Subcutaneous abdominal adipose tissue (tissue), 5 donors: ENCODE measurements around the gene SLC19A1.

Experiments
- H3K27ac ChIP-seq: one replicate; pipeline ENCODE4 v1.7.0; 2013; ENCODE audit warnings: low read depth, mild to moderate bottlenecking, inconsistent platforms, low read length, moderate library complexity
- H3K27me3 ChIP-seq, 5 donors: one replicate each; pipeline ENCODE4 v1.7.0; 2013; ENCODE audit warnings: low read length in 5 of 5, inconsistent platforms in 1 of 5; ENCODE audit not compliant: control insufficient read depth in 5 of 5, insufficient read depth in 4 of 5
- H3K36me3 ChIP-seq, 5 donors: one replicate each; pipeline ENCODE4 v1.7.0; 2013; ENCODE audit warnings: low read length in 5 of 5; ENCODE audit not compliant: control insufficient read depth in 5 of 5, insufficient read depth in 5 of 5
- H3K4me1 ChIP-seq, 5 donors: one replicate each; pipeline ENCODE4 v1.7.0; 2013; ENCODE audit warnings: low read length in 5 of 5, mild to moderate bottlenecking in 3 of 5, moderate library complexity in 1 of 5; ENCODE audit not compliant: control insufficient read depth in 5 of 5, insufficient read depth in 5 of 5
- H3K4me3 ChIP-seq, 5 donors: one replicate each; pipeline ENCODE4 v1.7.0; 2013; ENCODE audit warnings: low read length in 5 of 5, low read depth in 1 of 5
- H3K9ac ChIP-seq, 5 donors: one replicate each; pipeline ENCODE4 v1.7.0; 2013; ENCODE audit warnings: low read length in 5 of 5, mild to moderate bottlenecking in 4 of 5, moderate library complexity in 3 of 5
- H3K9me3 ChIP-seq, 5 donors: one replicate each; pipeline ENCODE4 v1.7.0; 2013; ENCODE audit warnings: low read length in 5 of 5; ENCODE audit not compliant: control insufficient read depth in 5 of 5
- donor health status: healthy.
- donor health status: healthy.
- donor health status: healthy.
- donor health status: healthy.
- donor health status: healthy.

SLC19A1 gene

GRCh38 chr21:45552696-45553391, 10.6 kb upstream of the SLC19A1 start:
- no peaks in the 10 kb centered on the region for H3K27me3 ChIP-seq
- H3K9ac ChIP-seq, result peak overlapping the region in 1 of 5 donors; percentile 7
- H3K36me3 ChIP-seq, result no peaks in the 10 kb centered on the region
- H3K4me1 ChIP-seq, result peaks cover 3 to 54% (median 35%) of the 10 kb centered on the region in 5 donors
- H3K9me3 ChIP-seq, result no peaks in the 10 kb centered on the region
- no peak overlapping the region for H3K4me3 ChIP-seq
- H3K27ac ChIP-seq, result no peak overlapping the region

- Histone ChIP-seq H3K36me3 (no peaks in the 10 kb centered on the region), H3K9me3 (no peaks in the 10 kb centered on the region), H3K4me3 (no peak overlapping the region), H3K27me3 (no peaks in the 10 kb centered on the region), H3K9ac (peak overlapping the region in 2 of 5 donors; percentile 7 to 30), H3K4me1 (peaks cover 3 to 51% (median 33%) of the 10 kb centered on the region in 5 donors), H3K27ac (no peak overlapping the region)
Measured at GRCh38 chr21:45551783-45552695, 9.8 kb upstream of the SLC19A1 start.

GRCh38 chr21:45551316-45551715, 9.1 kb upstream of the SLC19A1 start:
- peak overlapping the region; percentile 65 for H3K27ac ChIP-seq
- H3K4me1 ChIP-seq, result peaks cover 3 to 44% (median 33%) of the 10 kb centered on the region in 5 donors
- H3K9me3 ChIP-seq, result no peaks in the 10 kb centered on the region
- H3K9ac ChIP-seq, result peak overlapping the region in 1 of 5 donors; percentile 4
- H3K4me3 ChIP-seq, result no peak overlapping the region
- H3K36me3 ChIP-seq, result no peaks in the 10 kb centered on the region
- no peaks in the 10 kb centered on the region for H3K27me3 ChIP-seq

- Histone ChIP-seq H3K4me1 (peaks cover 3 to 37% (median 28%) of the 10 kb centered on the region in 5 donors), H3K9ac (peak overlapping the region in 3 of 5 donors; percentile 4 to 47 (median 8)), H3K36me3 (no peaks in the 10 kb centered on the region), H3K9me3 (no peaks in the 10 kb centered on the region), H3K27ac (peak overlapping the region; percentile 65), H3K4me3 (peak overlapping the region in 1 of 5 donors; percentile 22), H3K27me3 (no peaks in the 10 kb centered on the region)
Measured at GRCh38 chr21:45550522-45551210, 8.4 kb upstream of the SLC19A1 start.

GRCh38 chr21:45549626-45550463, 7.6 kb upstream of the SLC19A1 start:
- Histone ChIP-seq H3K9ac (peak overlapping the region in 2 of 5 donors; percentile 8 to 47), H3K27me3 (no peaks in the 10 kb centered on the region), H3K27ac (no peak overlapping the region), H3K4me1 (peaks cover 3 to 35% (median 26%) of the 10 kb centered on the region in 5 donors), H3K36me3 (no peaks in the 10 kb centered on the region), H3K9me3 (no peaks in the 10 kb centered on the region), H3K4me3 (peak overlapping the region in 1 of 5 donors; percentile 22)

- Histone ChIP-seq H3K9me3 (no peaks in the 10 kb centered on the region), H3K36me3 (no peaks in the 10 kb centered on the region), H3K27ac (no peak overlapping the region), H3K9ac (no peak overlapping the region), H3K27me3 (no peaks in the 10 kb centered on the region), H3K4me3 (no peak overlapping the region), H3K4me1 (peaks cover 3 to 40% (median 27%) of the 10 kb centered on the region in 5 donors)
Measured at GRCh38 chr21:45548711-45549491, 6.7 kb upstream of the SLC19A1 start.

GRCh38 chr21:45547545-45547900, 5.3 kb upstream of the SLC19A1 start:
- no peak overlapping the region for H3K4me3 ChIP-seq
- H3K27me3 ChIP-seq, result no peaks in the 10 kb centered on the region
- H3K36me3 ChIP-seq, result no peaks in the 10 kb centered on the region
- H3K4me1 ChIP-seq, result peaks cover 3 to 53% (median 40%) of the 10 kb centered on the region in 5 donors
- no peak overlapping the region for H3K27ac ChIP-seq
- no peaks in the 10 kb centered on the region for H3K9me3 ChIP-seq
- no peak overlapping the region for H3K9ac ChIP-seq

GRCh38 chr21:45546636-45547544, 4.7 kb upstream of the SLC19A1 start:
- no peaks in the 10 kb centered on the region for H3K27me3 ChIP-seq
- H3K27ac ChIP-seq, result no peak overlapping the region
- H3K9me3 ChIP-seq, result no peaks in the 10 kb centered on the region
- H3K36me3 ChIP-seq, result no peaks in the 10 kb centered on the region
- no peak overlapping the region for H3K9ac ChIP-seq
- peaks cover 3 to 49% (median 37%) of the 10 kb centered on the region in 5 donors for H3K4me1 ChIP-seq
- no peak overlapping the region for H3K4me3 ChIP-seq
